Activated T-helper 1 cell treated with anti-CD3 and anti-CD28 coated beads, Interleukin-12 subunit alpha, Interleukin-12 subunit beta, Interleukin-2, Interleukin-4 antibody, amounts not matched to agents 30 ng/mL and 10 ng/mL and 1 ng/mL, durations not matched to agents 14 hours and 24 hours and 36 hours (primary cell): ENCODE measurements around the gene FALEC. TPM values are rescaled to one million over a fixed set of nuclear protein-coding genes. Genes with fewer than 3 reads are reported as not detected.

Source experiments
- DNase-seq: peaks from one replicate; pipeline ENCODE4 v3.0.0; 2021; ENCODE audit warnings: low spot score
- H3K27ac Mint-ChIP-seq: one replicate; pipeline ENCODE4 v1.8.0; 2021; ENCODE audit warnings: mild to moderate bottlenecking, mixed read lengths
- H3K27me3 Mint-ChIP-seq: one replicate; pipeline ENCODE4 v1.8.0; 2022; ENCODE audit warnings: mild to moderate bottlenecking, moderate library complexity, mixed read lengths; ENCODE audit not compliant: insufficient read depth
- H3K36me3 Mint-ChIP-seq: one replicate; pipeline ENCODE4 v1.8.0; 2021; ENCODE audit warnings: low read depth, mixed read lengths
- H3K4me1 Mint-ChIP-seq: one replicate; pipeline ENCODE4 v1.8.0; 2021; ENCODE audit warnings: low read depth, mixed read lengths
- H3K4me3 Mint-ChIP-seq: one replicate; pipeline ENCODE4 v1.8.0; 2021; ENCODE audit warnings: mild to moderate bottlenecking, moderate library complexity, mixed read lengths
- H3K9me3 Mint-ChIP-seq: one replicate; pipeline ENCODE4 v1.8.0; 2021; ENCODE audit warnings: mixed read lengths
- intact Hi-C: fragments of 100-400 bp; cut with micrococcal nuclease; formaldehyde crosslinking; loops from one replicate; pipeline ENCODE4 v1.15.1; 2024
- total RNA-seq: library from RNA; stranded (reverse); gene quantifications from 2 replicates; pipeline ENCODE4 v1.2.3, GENCODE V29; 2022

Gene FALEC
- total RNA-seq, 1 donor from 2014 or later: not detected

DNA sequence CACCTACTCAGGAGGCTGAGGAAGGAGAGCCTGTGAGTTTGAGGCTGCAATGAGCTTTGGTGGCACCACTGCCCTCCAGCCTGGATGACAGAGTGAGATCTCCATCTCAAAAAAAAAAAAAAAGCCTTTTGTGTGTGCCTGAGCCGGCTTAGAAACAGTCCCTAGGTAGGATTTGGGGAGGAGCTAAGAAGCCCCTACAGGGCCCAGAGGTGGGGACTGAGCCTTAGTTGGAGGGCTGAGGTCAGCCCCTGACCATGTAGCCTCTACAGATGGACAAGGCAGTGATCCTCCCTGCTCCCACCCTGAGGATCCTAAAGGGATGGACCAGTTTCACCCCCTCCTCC is 36.2 kb downstream of the FALEC start:
- DNase-seq: no peak
- Mint-ChIP-seq H3K36me3 (peaks cover 7% of the 10 kb centered on the region), H3K27me3 (peaks cover 12% of the 10 kb centered on the region), H3K4me1 (peaks cover 34% of the 10 kb centered on the region), H3K9me3 (no peaks in the 10 kb centered on the region), H3K27ac (no peak overlapping the region), H3K4me3 (no peak overlapping the region)
- intact Hi-C loops: no loop called here

DNA sequence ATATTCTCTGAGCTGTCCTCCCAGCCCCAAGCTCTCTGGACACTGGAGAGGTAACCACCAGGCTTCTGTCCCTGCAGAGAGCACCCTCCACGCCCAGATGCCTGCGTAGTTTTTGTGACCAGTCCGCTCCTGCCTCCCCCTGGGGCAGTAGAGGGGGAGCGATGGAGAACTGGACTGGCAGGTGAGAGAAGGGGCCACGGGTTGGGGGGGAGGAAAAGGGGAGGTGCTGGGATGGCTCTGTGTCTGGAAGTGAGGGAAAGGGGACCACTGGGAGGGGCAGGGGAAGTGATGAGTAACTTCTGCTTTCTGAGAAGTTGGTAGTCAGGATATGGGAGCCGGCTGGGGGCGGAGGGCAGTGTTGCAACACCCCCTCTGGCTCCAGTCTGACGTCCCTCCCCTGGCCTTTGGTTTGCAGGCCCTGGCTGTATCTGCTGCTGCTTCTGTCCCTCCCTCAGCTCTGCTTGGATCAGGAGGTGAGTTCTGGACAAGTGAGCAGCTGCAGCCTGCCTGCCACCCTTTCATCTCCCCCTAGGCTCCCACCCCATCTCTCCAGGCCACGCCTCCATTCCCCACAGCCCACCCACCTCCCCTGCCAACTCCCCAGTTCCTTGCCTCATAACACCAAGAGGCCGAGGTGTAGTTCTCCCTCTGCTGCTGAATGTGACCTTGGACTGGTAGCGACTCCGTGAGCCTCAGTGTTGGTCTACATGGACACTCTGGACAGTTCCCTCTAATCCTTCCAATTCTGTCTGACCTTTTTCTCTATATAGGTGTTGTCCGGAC is 36.8 kb downstream of the FALEC start:
- Mint-ChIP-seq H3K36me3 (peaks cover 7% of the 10 kb centered on the region), H3K27me3 (peaks cover 12% of the 10 kb centered on the region), H3K9me3 (no peaks in the 10 kb centered on the region), H3K27ac (peak overlapping the region; percentile 6), H3K4me1 (peaks cover 34% of the 10 kb centered on the region), H3K4me3 (peak overlapping the region; percentile 10)
- no peak for DNase-seq
- intact Hi-C loops: no loop called here

- H3K27ac Mint-ChIP-seq: no peak overlapping the region
- no peak for DNase-seq
- no peaks in the 10 kb centered on the region for H3K9me3 Mint-ChIP-seq
- no peak overlapping the region for H3K4me3 Mint-ChIP-seq
- intact Hi-C loops: no loop called here
- H3K4me1 Mint-ChIP-seq: peaks cover 34% of the 10 kb centered on the region
- H3K27me3 Mint-ChIP-seq: peaks cover 12% of the 10 kb centered on the region
- H3K36me3 Mint-ChIP-seq: peaks cover 7% of the 10 kb centered on the region
Measured at GRCh38 chr1:150552911-150553289, 37.3 kb downstream of the FALEC start.

- peaks cover 31% of the 10 kb centered on the region for H3K4me1 Mint-ChIP-seq
- intact Hi-C loops: no loop called here
- peaks cover 7% of the 10 kb centered on the region for H3K36me3 Mint-ChIP-seq
- no peak for DNase-seq
- H3K9me3 Mint-ChIP-seq: no peaks in the 10 kb centered on the region
- H3K4me3 Mint-ChIP-seq: no peak overlapping the region
- H3K27me3 Mint-ChIP-seq: peaks cover 9% of the 10 kb centered on the region
- no peak overlapping the region for H3K27ac Mint-ChIP-seq
Measured at GRCh38 chr1:150553392-150554085, 38.0 kb downstream of the FALEC start.

DNA sequence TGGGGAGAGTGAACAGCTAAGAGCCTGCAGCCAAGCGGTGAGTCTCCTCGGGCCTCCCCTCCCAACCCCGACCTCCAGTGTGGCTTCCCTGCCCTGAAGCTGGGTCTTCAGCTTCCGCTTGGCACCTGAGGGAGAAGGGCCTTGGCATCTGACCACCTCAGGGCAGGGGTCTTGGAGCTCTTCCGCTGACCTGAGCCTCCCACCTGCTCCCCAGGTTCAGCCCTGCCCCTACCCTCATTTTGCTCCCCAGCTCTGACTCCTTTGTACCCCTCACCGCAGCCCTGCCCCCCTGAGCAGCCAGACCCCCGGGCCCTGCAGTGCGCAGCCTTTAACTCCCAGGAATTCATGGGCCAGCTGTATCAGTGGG is 38.5 kb downstream of the FALEC start:
- H3K4me1 Mint-ChIP-seq: peaks cover 29% of the 10 kb centered on the region
- no peak for DNase-seq
- peaks cover 8% of the 10 kb centered on the region for H3K27me3 Mint-ChIP-seq
- H3K4me3 Mint-ChIP-seq: no peak overlapping the region
- peaks cover 7% of the 10 kb centered on the region for H3K36me3 Mint-ChIP-seq
- no peaks in the 10 kb centered on the region for H3K9me3 Mint-ChIP-seq
- intact Hi-C loops: no loop called here
- no peak overlapping the region for H3K27ac Mint-ChIP-seq

DNA sequence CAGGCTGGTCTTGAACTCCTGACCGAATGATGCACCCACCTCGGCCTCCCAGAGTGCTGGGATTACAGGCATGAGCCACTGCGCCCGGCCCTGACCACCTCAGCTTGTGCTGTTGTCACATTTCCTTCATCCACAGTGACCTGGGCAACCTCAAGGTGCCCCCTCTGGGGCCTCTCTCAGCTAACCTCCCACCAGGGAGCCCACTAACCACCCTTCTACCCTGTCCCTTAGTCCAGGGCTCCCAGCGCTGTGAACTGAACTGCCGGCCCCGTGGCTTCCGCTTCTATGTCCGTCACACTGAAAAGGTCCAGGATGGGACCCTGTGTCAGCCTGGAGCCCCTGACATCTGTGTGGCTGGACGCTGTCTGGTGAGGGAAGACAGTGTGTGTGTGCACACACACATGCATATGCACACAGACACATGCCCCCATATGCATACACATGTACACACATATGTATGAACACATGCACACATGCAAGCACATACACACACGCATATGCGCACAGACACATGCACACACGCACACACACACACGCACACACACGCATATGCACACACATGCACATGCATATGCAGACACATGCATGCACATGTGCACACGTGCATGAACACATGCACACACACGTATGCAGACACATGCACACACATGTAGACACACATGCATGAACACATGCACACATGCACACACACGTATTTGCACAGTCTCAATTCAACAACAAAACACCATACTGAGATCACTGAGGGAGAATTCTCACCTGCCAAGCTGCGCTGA is 39.8 kb downstream of the FALEC start:
- Mint-ChIP-seq H3K27ac (no peak overlapping the region), H3K27me3 (peaks cover 3% of the 10 kb centered on the region), H3K36me3 (peaks cover 7% of the 10 kb centered on the region), H3K4me1 (peaks cover 31% of the 10 kb centered on the region), H3K4me3 (no peak overlapping the region), H3K9me3 (no peaks in the 10 kb centered on the region)
- intact Hi-C loops: no loop called here
- no peak for DNase-seq

DNA sequence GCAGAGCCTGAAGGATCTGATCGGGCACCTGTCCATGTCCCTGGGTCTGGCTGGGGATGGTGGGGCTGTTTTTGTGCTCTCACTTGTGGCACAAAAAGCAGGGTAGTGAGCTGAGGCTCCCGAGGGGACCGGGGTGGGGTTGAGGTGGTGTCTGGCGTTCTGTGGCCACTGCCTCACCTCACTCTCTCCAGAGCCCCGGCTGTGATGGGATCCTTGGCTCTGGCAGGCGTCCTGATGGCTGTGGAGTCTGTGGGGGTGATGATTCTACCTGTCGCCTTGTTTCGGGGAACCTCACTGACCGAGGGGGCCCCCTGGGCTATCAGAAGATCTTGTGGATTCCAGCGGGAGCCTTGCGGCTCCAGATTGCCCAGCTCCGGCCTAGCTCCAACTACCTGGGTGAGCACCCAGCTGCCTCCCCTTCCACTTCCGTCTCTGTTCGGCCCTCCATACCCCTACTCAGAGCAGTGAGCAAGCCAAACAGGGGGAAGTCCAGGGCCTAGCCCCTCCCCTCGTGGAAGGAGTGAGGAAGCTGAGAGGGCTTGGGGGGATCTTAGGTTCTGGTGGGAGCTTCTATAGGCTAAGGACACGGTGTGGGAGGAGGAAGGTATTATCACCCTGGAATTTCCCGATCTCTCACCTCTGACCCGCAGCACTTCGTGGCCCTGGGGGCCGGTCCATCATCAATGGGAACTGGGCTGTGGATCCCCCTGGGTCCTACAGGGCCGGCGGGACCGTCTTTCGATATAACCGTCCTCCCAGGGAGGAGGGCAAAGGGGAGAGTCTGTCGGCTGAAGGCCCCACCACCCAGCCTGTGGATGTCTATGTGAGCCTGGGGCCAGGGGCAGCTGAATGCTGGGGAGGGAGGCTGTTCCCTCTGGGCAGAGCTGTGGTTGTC is 40.7 kb downstream of the FALEC start:
- peaks cover 6% of the 10 kb centered on the region for H3K36me3 Mint-ChIP-seq
- peaks cover under 1% of the 10 kb centered on the region for H3K27me3 Mint-ChIP-seq
- no peak for DNase-seq
- intact Hi-C loops: no loop called here
- no peak overlapping the region for H3K4me3 Mint-ChIP-seq
- no peak overlapping the region for H3K27ac Mint-ChIP-seq
- no peaks in the 10 kb centered on the region for H3K9me3 Mint-ChIP-seq
- H3K4me1 Mint-ChIP-seq: peaks cover 30% of the 10 kb centered on the region

GRCh38 chr1:150557065-150557600 is 41.6 kb downstream of the FALEC start:
- H3K4me1 Mint-ChIP-seq: peaks cover 28% of the 10 kb centered on the region
- H3K9me3 Mint-ChIP-seq: no peaks in the 10 kb centered on the region
- no peak overlapping the region for H3K4me3 Mint-ChIP-seq
- no peak overlapping the region for H3K27ac Mint-ChIP-seq
- DNase-seq: no peak
- peaks cover 5% of the 10 kb centered on the region for H3K36me3 Mint-ChIP-seq
- intact Hi-C loops: no loop called here
- H3K27me3 Mint-ChIP-seq: no peaks in the 10 kb centered on the region

GRCh38 chr1:150557813-150558212 is 42.3 kb downstream of the FALEC start:
- H3K36me3 Mint-ChIP-seq: peaks cover 5% of the 10 kb centered on the region
- H3K9me3 Mint-ChIP-seq: no peaks in the 10 kb centered on the region

GRCh38 chr1:150558303-150558704 is 42.8 kb downstream of the FALEC start:
- Mint-ChIP-seq H3K9me3 (no peaks in the 10 kb centered on the region), H3K27me3 (no peaks in the 10 kb centered on the region), H3K36me3 (peaks cover 5% of the 10 kb centered on the region), H3K4me1 (peaks cover 32% of the 10 kb centered on the region), H3K4me3 (no peak overlapping the region), H3K27ac (no peak overlapping the region)
- DNase-seq: no peak
- intact Hi-C loops: no loop called here

More at GRCh38 chr1:150557813-150558212, 42.3 kb downstream of the FALEC start:
- intact Hi-C loops: no loop called here
- DNase-seq: no peak
- no peak overlapping the region for H3K4me3 Mint-ChIP-seq
- H3K27me3 Mint-ChIP-seq: no peaks in the 10 kb centered on the region
- H3K4me1 Mint-ChIP-seq: peaks cover 28% of the 10 kb centered on the region
- no peak overlapping the region for H3K27ac Mint-ChIP-seq

- H3K9me3 Mint-ChIP-seq: no peaks in the 10 kb centered on the region
- H3K4me3 Mint-ChIP-seq: no peak overlapping the region
- H3K27ac Mint-ChIP-seq: no peak overlapping the region
- DNase-seq: no peak
- H3K27me3 Mint-ChIP-seq: no peaks in the 10 kb centered on the region
- intact Hi-C loops: no loop called here
- peaks cover 39% of the 10 kb centered on the region for H3K4me1 Mint-ChIP-seq
- H3K36me3 Mint-ChIP-seq: peaks cover 5% of the 10 kb centered on the region
Measured at GRCh38 chr1:150558761-150559655, 43.5 kb downstream of the FALEC start.
